Effector memory CD4-positive, alpha-beta T cell (primary cell): ENCODE results near the gene RAB11A.

ENCODE experiments used
- DNase-seq, 3 donors: peaks; one replicate each; pipeline ENCODE4 v3.0.0-alpha.2; 2020
- H3K27ac ChIP-seq: 2 replicates; pipeline ENCODE4 v1.7.0; 2013; ENCODE audit warnings: mild to moderate bottlenecking, low read length, moderate library complexity; ENCODE audit not compliant: insufficient read depth, poor library complexity, severe bottlenecking
- H3K27me3 ChIP-seq: replicated peaks from 2 replicates; pipeline ENCODE4 v1.7.0; 2013; ENCODE audit warnings: mild to moderate bottlenecking, low read length; ENCODE audit not compliant: insufficient read depth, control insufficient read depth, poor library complexity, severe bottlenecking
- H3K36me3 ChIP-seq: 2 replicates; pipeline ENCODE4 v1.7.0; 2013; ENCODE audit warnings: mild to moderate bottlenecking, low read length, moderate library complexity; ENCODE audit not compliant: control insufficient read depth, insufficient read depth
- H3K4me1 ChIP-seq: 2 replicates; pipeline ENCODE4 v1.7.0; 2013; ENCODE audit warnings: low read length, mild to moderate bottlenecking; ENCODE audit not compliant: control insufficient read depth, insufficient read depth, poor library complexity, severe bottlenecking
- H3K4me3 ChIP-seq: 2 replicates; pipeline ENCODE4 v1.7.0; 2013; ENCODE audit warnings: low read length, low read depth, mild to moderate bottlenecking; ENCODE audit not compliant: insufficient read depth, poor library complexity, severe bottlenecking
- H3K9me3 ChIP-seq: 2 replicates; pipeline ENCODE4 v1.7.0; 2013; ENCODE audit warnings: mild to moderate bottlenecking, low read length, moderate library complexity; ENCODE audit not compliant: control insufficient read depth
- total RNA-seq, 3 donors: gene quantifications; one replicate each; lab custom pipeline; 2026; lab: John Stamatoyannopoulos, UW

The RAB11A gene
- 57.9 to 78.0 (median 76.5) reads per million in 3 donors for total RNA-seq

- H3K36me3 ChIP-seq, result no peaks in the 10 kb centered on the region
- no peaks in the 10 kb centered on the region for H3K4me1 ChIP-seq
- H3K9me3 ChIP-seq, result no peaks in the 10 kb centered on the region
- peak within 1 kb of the TSS; percentile 94 for H3K27ac ChIP-seq
- DNase-seq, result peak; percentile 89 to 92 (median 91)
- H3K27me3 ChIP-seq, result no peaks in the 10 kb centered on the region
- H3K4me3 ChIP-seq, result peak within 1 kb of the TSS; percentile 91
Observed at GRCh38 chr15:65869126-65869953, at the start of gene RAB11A. TSS of gene RAB11A (plus strand) at chr15:65869491. CDS start at chr15:65869586, 95 bp downstream.

DNA sequence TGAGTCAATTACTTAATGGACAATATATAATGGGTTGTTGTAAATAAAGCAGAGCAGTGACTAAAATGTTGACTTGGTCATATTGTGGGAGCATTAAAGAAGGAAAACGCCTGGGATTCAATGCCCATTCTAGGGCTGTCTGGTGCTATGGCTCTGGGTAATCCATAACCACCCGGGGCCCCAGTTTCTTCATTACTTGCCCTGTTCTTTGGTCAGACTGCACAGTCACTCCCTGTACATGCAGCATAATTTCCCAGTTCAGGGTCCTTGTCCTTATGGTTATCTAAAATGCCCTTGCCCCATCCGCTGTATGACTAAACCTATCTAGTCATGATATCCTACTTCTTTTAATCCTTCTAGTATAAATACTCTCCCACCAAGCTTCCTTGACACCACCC, 49.7 kb upstream of the RAB11A start:
- H3K4me3 ChIP-seq, result no peak overlapping the region
- no peak for DNase-seq
- peak overlapping the region; percentile 84 for H3K27ac ChIP-seq
- no peaks in the 10 kb centered on the region for H3K9me3 ChIP-seq
- H3K36me3 ChIP-seq, result no peaks in the 10 kb centered on the region
- peaks cover 25% of the 10 kb centered on the region for H3K4me1 ChIP-seq
- H3K27me3 ChIP-seq, result no peaks in the 10 kb centered on the region

DNA sequence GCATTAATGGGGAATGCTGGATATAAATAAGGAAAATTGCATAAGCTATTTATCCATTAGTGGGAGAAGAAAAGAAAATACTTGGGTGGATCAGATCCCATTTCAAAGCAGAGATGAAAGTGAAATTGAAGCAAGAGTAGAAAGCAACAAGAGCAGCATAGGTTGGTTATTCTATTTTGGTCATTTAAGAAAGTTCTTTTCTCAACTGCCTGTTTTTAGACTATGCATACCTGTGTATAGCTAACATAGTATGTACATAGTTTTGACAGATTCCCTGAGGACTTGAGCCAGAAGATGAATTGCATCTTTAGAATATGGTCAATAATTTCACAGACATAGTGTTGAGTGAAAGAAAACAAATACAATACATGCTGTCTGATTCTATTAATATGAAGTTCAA, 48.2 kb upstream of the RAB11A start:
- Histone ChIP-seq H3K36me3 (no peaks in the 10 kb centered on the region), H3K9me3 (no peaks in the 10 kb centered on the region), H3K27me3 (no peaks in the 10 kb centered on the region), H3K4me1 (peaks cover 25% of the 10 kb centered on the region), H3K27ac (no peak overlapping the region), H3K4me3 (no peak overlapping the region)
- no peak for DNase-seq

DNA sequence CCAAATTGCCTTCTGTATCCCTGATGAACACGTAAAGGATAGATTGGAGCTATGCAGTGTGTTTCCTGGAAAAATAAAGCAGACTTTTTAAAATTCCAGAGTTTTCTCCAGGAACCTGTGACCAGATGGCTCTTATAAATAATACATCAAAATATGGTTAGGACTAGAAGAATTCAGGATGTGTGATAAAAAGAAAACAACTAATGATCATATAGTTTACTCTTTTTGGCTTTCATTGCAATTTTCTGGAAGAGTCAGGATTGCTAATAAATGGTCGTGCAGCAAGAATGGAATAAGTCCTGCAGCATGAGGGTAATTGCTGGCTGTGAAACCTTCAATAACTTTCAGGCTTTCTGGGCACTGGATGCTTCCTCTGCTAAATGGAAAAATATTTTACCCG, 47.0 kb upstream of the RAB11A start:
- Histone ChIP-seq H3K36me3 (no peaks in the 10 kb centered on the region), H3K4me3 (no peak overlapping the region), H3K27me3 (no peaks in the 10 kb centered on the region), H3K9me3 (no peaks in the 10 kb centered on the region), H3K27ac (no peak overlapping the region), H3K4me1 (peaks cover 31% of the 10 kb centered on the region)
- no peak for DNase-seq

GRCh38 chr15:65824031-65824743, 45.1 kb upstream of the RAB11A start:
- Histone ChIP-seq H3K9me3 (no peaks in the 10 kb centered on the region), H3K27ac (no peak overlapping the region), H3K4me3 (no peak overlapping the region), H3K4me1 (peaks cover 37% of the 10 kb centered on the region), H3K27me3 (no peaks in the 10 kb centered on the region), H3K36me3 (no peaks in the 10 kb centered on the region)
- no peak for DNase-seq

GRCh38 chr15:65824941-65825544, 44.2 kb upstream of the RAB11A start:
- Histone ChIP-seq H3K27ac (no peak overlapping the region), H3K4me1 (peaks cover 37% of the 10 kb centered on the region), H3K4me3 (no peak overlapping the region), H3K9me3 (no peaks in the 10 kb centered on the region), H3K27me3 (no peaks in the 10 kb centered on the region), H3K36me3 (no peaks in the 10 kb centered on the region)
- DNase-seq, result no peak

- Histone ChIP-seq H3K27ac (peak overlapping the region; percentile 81), H3K27me3 (no peaks in the 10 kb centered on the region), H3K9me3 (no peaks in the 10 kb centered on the region), H3K4me1 (peaks cover 40% of the 10 kb centered on the region), H3K36me3 (no peaks in the 10 kb centered on the region), H3K4me3 (no peak overlapping the region)
- DNase-seq, result no peak
Observed at GRCh38 chr15:65827065-65827464, 42.2 kb upstream of the RAB11A start.

GRCh38 chr15:65828585-65828984, 40.7 kb upstream of the RAB11A start:
- Histone ChIP-seq H3K9me3 (no peaks in the 10 kb centered on the region), H3K27me3 (no peaks in the 10 kb centered on the region), H3K27ac (peak overlapping the region; percentile 81), H3K4me3 (no peak overlapping the region), H3K4me1 (peaks cover 55% of the 10 kb centered on the region), H3K36me3 (no peaks in the 10 kb centered on the region)
- peak in 2 of 3 donors; percentile 17 to 24 for DNase-seq

GRCh38 chr15:65829130-65829764, 40.0 kb upstream of the RAB11A start:
- H3K27ac ChIP-seq, result peak overlapping the region; percentile 81
- peaks cover 62% of the 10 kb centered on the region for H3K4me1 ChIP-seq
- H3K4me3 ChIP-seq, result no peak overlapping the region

More at GRCh38 chr15:65829130-65829764, 40.0 kb upstream of the RAB11A start:
- Histone ChIP-seq H3K27me3 (no peaks in the 10 kb centered on the region), H3K9me3 (no peaks in the 10 kb centered on the region), H3K36me3 (no peaks in the 10 kb centered on the region)
- no peak for DNase-seq
